SK-N-MC (cell line): ENCODE data around the gene INSIG1.

ENCODE experiments used
- EZH2 ChIP-seq: fragments of 200-600 bp; sonication (generic); IDR thresholded peaks from one replicate; pipeline ENCODE4 v1.6.1; 2017; ENCODE audit warnings: antibody characterized with exemption
- POLR2AphosphoS5 ChIP-seq: IDR thresholded peaks from 2 replicates; pipeline ENCODE4 v1.6.1; 2012; ENCODE audit warnings: mild to moderate bottlenecking, low read depth, low read length, borderline replicate concordance

DNA sequence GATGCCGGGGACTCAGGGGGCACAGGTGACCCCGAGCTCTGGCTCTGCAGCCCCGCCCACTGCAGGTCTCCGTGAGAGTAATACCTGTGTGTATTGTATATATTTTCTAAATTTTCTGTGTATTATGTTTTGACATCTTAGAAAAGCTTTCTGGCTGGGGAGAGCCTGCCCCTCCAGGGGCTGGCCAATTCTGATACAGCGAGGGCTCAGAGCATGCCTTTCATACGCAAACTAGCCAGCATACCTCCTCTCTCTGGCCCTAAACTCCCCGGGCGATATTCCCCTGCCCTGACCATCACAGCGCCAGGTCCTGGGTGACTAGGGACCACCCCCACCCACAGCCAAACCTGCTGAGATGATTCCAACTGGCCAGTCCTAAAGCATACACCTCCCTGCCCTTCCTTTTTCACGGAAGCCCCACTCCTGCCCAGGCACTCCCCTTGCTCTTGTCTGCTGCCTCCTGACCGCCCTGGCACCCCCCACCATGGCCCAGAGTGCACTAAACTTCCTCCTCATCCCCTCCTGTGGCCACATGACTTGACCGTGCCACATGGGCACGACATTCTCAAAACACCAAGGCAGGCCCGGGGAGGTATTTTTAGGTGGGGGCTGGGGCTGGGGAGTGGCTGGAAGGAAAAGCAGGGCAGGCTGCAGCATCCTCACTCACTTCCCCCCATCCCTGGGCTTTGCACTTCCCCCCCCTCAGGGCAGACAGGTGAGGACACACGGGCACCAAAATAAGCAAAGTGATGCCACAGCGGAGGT lies 61.5 kb downstream of the INSIG1 start:
- TF ChIP-seq POLR2AphosphoS5 (no peak), EZH2 (no peak)
